ENCODE measurements around the gene STAT5B.

GRCh38 chr17:42313389-42313772 lies 37.2 kb upstream of the STAT5B start:
- TF ChIP-seq EZH2 (IDR thresholded peaks at IDR 0.05; ENCODE audit: insufficient read depth, poor library complexity, severe bottlenecking) (no peak), EZH2phosphoT487 (IDR thresholded peaks at IDR 0.05; ENCODE audit: insufficient read depth, low read depth) (no peak)
